ENCODE data around the gene RNF207. TPM values are rescaled to one million over a fixed set of nuclear protein-coding genes. Genes with fewer than 3 reads are reported as not detected.

Gene RNF207
- total RNA-seq, 1 experiment from 2014 or later, result 53.1 TPM

DNA sequence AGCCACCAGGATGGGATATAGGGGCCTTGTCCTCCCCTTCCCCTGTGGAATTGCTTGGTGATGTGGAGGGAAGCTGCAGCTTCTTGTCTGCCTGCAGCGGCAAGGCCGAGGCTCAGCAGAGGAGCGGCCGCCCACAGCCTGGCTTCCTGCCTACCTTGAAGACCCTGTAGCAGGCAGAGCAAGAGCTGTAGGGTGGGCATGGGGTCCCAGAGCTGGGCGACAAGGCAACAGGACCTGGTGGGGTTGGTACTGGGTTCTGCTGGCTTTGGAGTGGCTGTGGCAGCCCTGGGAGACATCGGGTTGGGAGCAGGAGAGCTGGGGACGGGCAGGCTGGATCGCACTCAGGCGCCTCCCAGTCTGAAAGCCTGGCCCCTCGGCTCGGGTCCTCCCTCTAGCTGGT, 60.7 kb downstream of the RNF207 start:
- CTCF ChIA-PET, result no interaction called here

DNA sequence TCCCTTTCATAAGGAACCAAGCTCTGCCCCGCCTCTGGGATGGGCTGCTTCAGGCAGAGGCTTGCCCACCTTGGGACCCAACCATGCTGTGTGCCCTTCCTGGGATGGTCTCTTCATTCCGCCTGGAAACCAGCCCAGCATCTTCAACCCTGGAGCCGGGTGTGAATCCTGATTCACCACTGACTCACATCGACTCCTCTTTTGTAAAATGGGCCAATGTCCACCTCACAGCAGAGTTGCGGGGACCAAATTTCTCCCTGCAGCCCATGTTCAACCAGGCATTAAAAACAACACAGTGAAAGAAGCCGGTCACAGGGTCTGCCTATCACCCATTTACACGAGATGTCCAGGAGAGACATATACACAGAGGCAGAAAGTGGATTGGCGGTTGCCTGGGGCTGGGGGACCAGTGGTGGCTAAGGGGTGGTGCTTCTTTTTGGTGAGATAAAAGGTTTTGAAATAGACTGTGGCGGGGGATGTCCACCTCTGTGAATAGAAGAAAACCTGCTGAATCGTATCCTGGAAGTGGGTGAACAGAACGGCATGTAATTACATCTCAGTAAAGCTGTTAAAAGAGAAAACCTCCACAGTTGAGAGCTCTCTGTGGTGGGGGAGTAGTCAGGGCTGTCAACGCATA, 61.9 kb downstream of the RNF207 start:
- H3K27ac ChIP-seq, result no peak overlapping the region

More for the DNA sequence above, 60.7 kb downstream of the RNF207 start:
- H3K36me3 ChIP-seq (ENCODE audit: low read depth), result no peaks in the 10 kb centered on the region
- H3K4me1 ChIP-seq (replicated peaks; ENCODE audit: insufficient read depth), result no peaks in the 10 kb centered on the region
- H3K4me2 ChIP-seq, result no peak overlapping the region
- intact Hi-C loops (cut with micrococcal nuclease; ENCODE audit: unreplicated experiment), result no loop called here
- TF ChIP-seq, protein P1, sequence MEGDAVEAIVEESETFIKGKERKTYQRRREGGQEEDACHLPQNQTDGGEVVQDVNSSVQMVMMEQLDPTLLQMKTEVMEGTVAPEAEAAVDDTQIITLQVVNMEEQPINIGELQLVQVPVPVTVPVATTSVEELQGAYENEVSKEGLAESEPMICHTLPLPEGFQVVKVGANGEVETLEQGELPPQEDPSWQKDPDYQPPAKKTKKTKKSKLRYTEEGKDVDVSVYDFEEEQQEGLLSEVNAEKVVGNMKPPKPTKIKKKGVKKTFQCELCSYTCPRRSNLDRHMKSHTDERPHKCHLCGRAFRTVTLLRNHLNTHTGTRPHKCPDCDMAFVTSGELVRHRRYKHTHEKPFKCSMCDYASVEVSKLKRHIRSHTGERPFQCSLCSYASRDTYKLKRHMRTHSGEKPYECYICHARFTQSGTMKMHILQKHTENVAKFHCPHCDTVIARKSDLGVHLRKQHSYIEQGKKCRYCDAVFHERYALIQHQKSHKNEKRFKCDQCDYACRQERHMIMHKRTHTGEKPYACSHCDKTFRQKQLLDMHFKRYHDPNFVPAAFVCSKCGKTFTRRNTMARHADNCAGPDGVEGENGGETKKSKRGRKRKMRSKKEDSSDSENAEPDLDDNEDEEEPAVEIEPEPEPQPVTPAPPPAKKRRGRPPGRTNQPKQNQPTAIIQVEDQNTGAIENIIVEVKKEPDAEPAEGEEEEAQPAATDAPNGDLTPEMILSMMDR (conservative IDR thresholded peaks at IDR 0.05), result no peak
- no peak for TF ChIP-seq EZH2 (IDR thresholded peaks at IDR 0.05; ENCODE audit: low read depth)
- no TSS peak for BruUV-seq (replicated peaks)
- no peak overlapping the region for H3K4me3 ChIP-seq
- no peaks in the 10 kb centered on the region for H3F3A ChIP-seq (ENCODE audit: insufficient read depth, low read depth)
- no peaks in the 10 kb centered on the region for H3K9me2 ChIP-seq (ENCODE audit: insufficient read depth)
- DNase-seq, result no peak
- no peaks in the 10 kb centered on the region for H3K9me3 ChIP-seq (ENCODE audit: insufficient read depth, low read depth)
- no peak overlapping the region for H3K27ac ChIP-seq
- H3K79me2 ChIP-seq (ENCODE audit: low read depth), result no peaks in the 10 kb centered on the region
- H3K27me3 ChIP-seq (ENCODE audit: insufficient read depth, low read depth), result no peaks in the 10 kb centered on the region
- no peak overlapping the region for H2AFZ ChIP-seq
- H4K20me1 ChIP-seq (ENCODE audit: insufficient read depth), result no peaks in the 10 kb centered on the region
- POLR2A ChIA-PET (ENCODE audit: unreplicated experiment), result no interaction called here

DNA sequence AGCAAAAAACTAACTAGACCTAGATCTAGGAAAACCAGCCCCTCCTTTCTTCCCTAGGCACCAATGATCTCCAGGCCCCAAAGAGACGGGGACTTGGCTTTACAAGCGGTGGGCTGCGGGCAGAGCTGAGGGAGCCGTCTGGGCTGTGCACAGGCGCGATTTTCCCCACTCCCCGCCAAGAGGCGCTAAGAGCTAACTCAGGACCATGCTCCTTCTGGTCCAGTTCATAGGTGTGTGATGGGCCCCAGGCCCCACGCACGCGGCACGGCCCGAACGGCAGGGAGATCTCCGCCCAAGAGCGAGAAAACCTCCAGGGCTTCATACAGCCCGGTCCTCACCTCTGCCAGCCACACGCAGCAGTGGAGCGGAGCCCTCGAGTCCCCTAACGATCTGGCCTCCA, 62.5 kb downstream of the RNF207 start:
- intact Hi-C loops (cut with micrococcal nuclease; ENCODE audit: unreplicated experiment), result no loop called here
- Histone ChIP-seq H3K79me2 (ENCODE audit: low read depth) (no peaks in the 10 kb centered on the region), H3K36me3 (ENCODE audit: low read depth) (no peaks in the 10 kb centered on the region), H3K27ac (no peak overlapping the region), H3K9me3 (ENCODE audit: insufficient read depth, low read depth) (no peaks in the 10 kb centered on the region), H3K27me3 (ENCODE audit: insufficient read depth, low read depth) (no peaks in the 10 kb centered on the region), H3K4me2 (no peak overlapping the region), H3F3A (ENCODE audit: insufficient read depth, low read depth) (no peaks in the 10 kb centered on the region), H3K4me1 (replicated peaks; ENCODE audit: insufficient read depth) (no peaks in the 10 kb centered on the region), H3K9me2 (ENCODE audit: insufficient read depth) (no peaks in the 10 kb centered on the region), H3K4me3 (no peak overlapping the region), H2AFZ (no peak overlapping the region), H4K20me1 (ENCODE audit: insufficient read depth) (no peaks in the 10 kb centered on the region)
- TF ChIP-seq EZH2 (IDR thresholded peaks at IDR 0.05; ENCODE audit: low read depth), result no peak
- no TSS peak for BruUV-seq (replicated peaks)
- ChIA-PET CTCF (no interaction called here), POLR2A (ENCODE audit: unreplicated experiment) (no interaction called here)
- no peak for DNase-seq

More for the DNA sequence above, 61.9 kb downstream of the RNF207 start:
- POLR2A ChIA-PET (ENCODE audit: unreplicated experiment), result no interaction called here
- no peaks in the 10 kb centered on the region for H3K9me3 ChIP-seq (ENCODE audit: insufficient read depth, low read depth)
- no peak overlapping the region for H3K4me2 ChIP-seq
- TF ChIP-seq EZH2 (IDR thresholded peaks at IDR 0.05; ENCODE audit: low read depth), result no peak
- TF ChIP-seq, protein P1 (conservative IDR thresholded peaks at IDR 0.05), result no peak
- no peak for DNase-seq
- H3K79me2 ChIP-seq (ENCODE audit: low read depth), result no peaks in the 10 kb centered on the region
- no peaks in the 10 kb centered on the region for H3K27me3 ChIP-seq (ENCODE audit: insufficient read depth, low read depth)
- CTCF ChIA-PET, result no interaction called here
- H3F3A ChIP-seq (ENCODE audit: insufficient read depth, low read depth), result no peaks in the 10 kb centered on the region
- H3K4me3 ChIP-seq, result no peak overlapping the region
- no peaks in the 10 kb centered on the region for H3K4me1 ChIP-seq (replicated peaks; ENCODE audit: insufficient read depth)
- no peaks in the 10 kb centered on the region for H3K36me3 ChIP-seq (ENCODE audit: low read depth)
- intact Hi-C loops (cut with micrococcal nuclease; ENCODE audit: unreplicated experiment), result no loop called here
- H3K9me2 ChIP-seq (ENCODE audit: insufficient read depth), result no peaks in the 10 kb centered on the region
- no TSS peak for BruUV-seq (replicated peaks)
- H2AFZ ChIP-seq, result no peak overlapping the region
- no peaks in the 10 kb centered on the region for H4K20me1 ChIP-seq (ENCODE audit: insufficient read depth)

DNA sequence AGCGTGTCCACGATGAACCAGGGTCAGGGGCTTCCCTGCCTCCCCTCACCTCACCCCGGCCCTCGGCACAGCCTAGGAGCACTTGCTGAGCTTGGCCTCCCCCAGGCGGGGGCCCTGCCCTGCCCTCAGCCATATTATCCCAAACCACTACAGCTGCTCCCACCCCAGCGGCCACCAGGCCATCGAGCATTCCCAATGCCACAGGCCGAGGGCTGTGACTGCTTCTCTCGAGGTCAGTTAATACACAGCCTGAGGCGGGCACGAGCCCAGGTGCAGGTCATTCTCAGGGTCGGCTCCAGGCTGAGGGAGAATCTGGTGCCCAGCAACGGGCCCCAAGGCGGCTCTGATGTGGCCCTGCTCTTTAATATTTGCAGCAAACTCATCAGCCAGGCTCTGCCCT, 63.4 kb downstream of the RNF207 start:
- DNase-seq, result no peak
- Histone ChIP-seq H3K4me2 (no peak overlapping the region), H3F3A (ENCODE audit: insufficient read depth, low read depth) (no peaks in the 10 kb centered on the region), H3K27ac (no peak overlapping the region), H3K9me2 (ENCODE audit: insufficient read depth) (no peaks in the 10 kb centered on the region), H4K20me1 (ENCODE audit: insufficient read depth) (no peaks in the 10 kb centered on the region), H3K27me3 (ENCODE audit: insufficient read depth, low read depth) (no peaks in the 10 kb centered on the region), H3K79me2 (ENCODE audit: low read depth) (no peaks in the 10 kb centered on the region), H3K4me1 (replicated peaks; ENCODE audit: insufficient read depth) (no peaks in the 10 kb centered on the region), H3K36me3 (ENCODE audit: low read depth) (no peaks in the 10 kb centered on the region), H3K4me3 (no peak overlapping the region), H3K9me3 (ENCODE audit: insufficient read depth, low read depth) (no peaks in the 10 kb centered on the region), H2AFZ (no peak overlapping the region)
- TF ChIP-seq EZH2 (IDR thresholded peaks at IDR 0.05; ENCODE audit: low read depth), result no peak
- TF ChIP-seq, protein P1 (conservative IDR thresholded peaks at IDR 0.05), result no peak
- no TSS peak for BruUV-seq (replicated peaks)
- ChIA-PET POLR2A (ENCODE audit: unreplicated experiment) (no interaction called here), CTCF (no interaction called here)
- intact Hi-C loops (cut with micrococcal nuclease; ENCODE audit: unreplicated experiment), result no loop called here

Measured in PC-9 (cell line).